AG10803 (cell line): ENCODE data around the gene CXCR5.
A peak's percentile ranks its signal among the peaks of the same experiment; 100 is the strongest.

ENCODE experiments used
- DNase-seq: peaks from one replicate; pipeline ENCODE4 v3.0.0; 2010; ENCODE audit warnings: low read depth
- H3K4me3 ChIP-seq: 2 replicates; pipeline ENCODE4 v1.5.1; 2011; ENCODE audit warnings: mild to moderate bottlenecking, low read length, control low read depth
- CTCF ChIP-seq: conservative IDR thresholded peaks from 2 replicates; pipeline ENCODE4 v1.5.1; 2011; ENCODE audit warnings: mild to moderate bottlenecking, low read length, control low read depth, inconsistent platforms

CXCR5 gene

GRCh38 chr11:118923721-118924587, 40.3 kb downstream of the CXCR5 start:
- H3K4me3 ChIP-seq, result peak overlapping the region; percentile 99
- DNase-seq, result no peak
- no peak for TF ChIP-seq CTCF

GRCh38 chr11:118924591-118925585, 41.2 kb downstream of the CXCR5 start:
- TF ChIP-seq CTCF, result no peak
- no peak for DNase-seq
- peak overlapping the region; percentile 99 for H3K4me3 ChIP-seq

GRCh38 chr11:118927554-118928100, 43.9 kb downstream of the CXCR5 start:
- no peak for DNase-seq
- TF ChIP-seq CTCF, result no peak
- H3K4me3 ChIP-seq, result peak overlapping the region; percentile 86

GRCh38 chr11:118928101-118928869, 44.6 kb downstream of the CXCR5 start:
- TF ChIP-seq CTCF, result peak; percentile 93
- DNase-seq, result peak; percentile 94
- H3K4me3 ChIP-seq, result peak overlapping the region; percentile 86

GRCh38 chr11:118928870-118929500, 45.3 kb downstream of the CXCR5 start:
- TF ChIP-seq CTCF, result no peak
- peak; percentile 31 for DNase-seq
- H3K4me3 ChIP-seq, result peak overlapping the region; percentile 86

- DNase-seq, result peak; percentile 82
- H3K4me3 ChIP-seq, result peak overlapping the region; percentile 86
- TF ChIP-seq CTCF, result no peak
These were observed 45.9 kb downstream of the CXCR5 start for GRCh38 chr11:118929501-118930093.
